GM18909 (cell line): ENCODE results near the gene GPC4.

Source experiments
- ATAC-seq: cut with Tn5 transposase; IDR thresholded peaks from one replicate; pipeline ENCODE4 v1.9.1; 2021; ENCODE audit warnings: mild to moderate bottlenecking; ENCODE audit not compliant: unreplicated experiment, poor library complexity

Gene GPC4

DNA sequence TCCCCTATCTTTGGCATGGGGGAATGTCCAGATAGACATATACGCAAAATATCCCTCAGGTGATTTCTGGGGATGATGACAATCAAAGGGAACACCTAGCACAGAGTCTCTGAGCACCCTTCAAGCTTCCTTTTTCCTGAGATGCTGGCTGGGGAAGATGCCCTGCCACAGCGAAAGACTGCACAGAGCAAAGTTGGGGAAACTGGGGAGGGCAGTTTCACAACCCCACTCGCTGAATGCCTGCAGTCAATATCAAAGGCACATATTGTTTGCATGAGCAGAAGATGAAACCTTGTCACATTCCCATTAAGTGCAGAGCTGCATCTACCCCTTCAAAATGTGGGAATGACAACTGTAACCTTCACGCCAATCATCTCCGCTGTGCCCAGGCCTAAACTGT lies 2.6 kb downstream of the GPC4 start:
- ATAC-seq = no peak

DNA sequence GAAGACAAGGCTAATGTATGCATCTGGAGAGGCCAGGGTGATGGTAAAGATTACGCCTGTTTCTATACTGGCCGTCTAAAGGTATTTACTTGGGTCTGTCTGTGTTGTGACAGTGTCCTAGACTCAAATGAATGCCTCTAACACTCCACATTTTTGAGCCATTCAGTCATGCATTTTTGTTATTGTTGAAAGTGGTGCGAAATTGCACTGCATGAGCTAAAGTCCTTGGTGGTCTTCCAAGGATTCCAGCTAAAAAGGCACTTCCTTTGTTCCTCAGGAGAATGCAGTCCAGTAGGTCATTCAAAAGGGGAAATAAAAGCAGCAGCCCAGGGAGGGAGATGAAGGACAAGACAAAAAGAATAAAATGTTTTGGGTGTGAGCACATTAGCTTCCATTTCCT lies 3.0 kb downstream of the GPC4 start:
- ATAC-seq = no peak

DNA sequence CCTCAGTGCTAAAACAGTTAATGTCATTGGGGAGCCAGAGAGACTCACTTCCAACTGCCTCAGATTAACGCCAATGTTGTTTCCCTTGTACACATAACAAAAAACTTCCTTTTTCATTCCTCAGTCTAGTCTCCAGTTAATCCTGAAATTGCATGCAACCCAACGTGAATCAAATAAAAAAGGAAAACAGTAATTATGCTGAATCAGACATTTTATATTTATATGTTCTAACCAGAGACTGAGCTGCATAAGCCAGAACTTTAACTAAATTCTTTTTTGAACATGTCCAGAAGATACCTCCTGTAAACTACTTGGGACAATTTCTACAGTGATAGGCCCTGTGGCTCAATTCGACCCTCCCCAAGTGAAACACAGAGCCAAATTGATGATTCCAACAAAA lies 4.7 kb downstream of the GPC4 start:
- ATAC-seq = no peak

DNA sequence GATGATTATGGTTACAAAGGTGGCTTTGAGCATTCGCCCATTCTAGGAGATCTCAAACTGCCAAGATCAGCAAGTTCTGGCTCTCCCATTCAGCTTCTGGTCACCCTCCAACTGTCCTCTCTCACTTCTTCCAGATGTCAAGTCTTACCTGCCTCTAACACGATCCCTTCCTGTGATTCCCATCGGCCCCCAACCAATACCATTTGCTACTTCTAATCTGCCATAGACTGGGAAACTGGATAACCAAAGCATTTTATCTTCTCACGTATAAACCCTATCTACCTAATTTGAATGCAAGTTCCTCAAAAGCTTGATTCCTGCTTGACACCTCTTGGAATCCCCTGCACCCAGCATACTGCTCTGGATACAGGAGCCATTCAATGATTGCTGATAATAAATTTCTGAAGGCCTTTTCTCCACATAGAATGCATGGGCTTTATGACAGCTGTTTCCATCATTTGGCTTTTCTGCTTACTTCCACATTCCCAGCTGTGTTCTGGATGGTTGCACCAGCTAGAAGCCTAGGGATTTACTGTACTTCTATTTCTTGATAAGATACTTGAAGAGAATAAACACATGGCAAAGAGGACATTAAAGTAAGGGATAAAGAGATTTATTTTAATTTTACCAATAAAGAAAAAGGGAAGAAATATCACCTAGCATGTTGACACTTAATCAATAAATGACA lies 9.6 kb downstream of the GPC4 start:
- no peak for ATAC-seq

DNA sequence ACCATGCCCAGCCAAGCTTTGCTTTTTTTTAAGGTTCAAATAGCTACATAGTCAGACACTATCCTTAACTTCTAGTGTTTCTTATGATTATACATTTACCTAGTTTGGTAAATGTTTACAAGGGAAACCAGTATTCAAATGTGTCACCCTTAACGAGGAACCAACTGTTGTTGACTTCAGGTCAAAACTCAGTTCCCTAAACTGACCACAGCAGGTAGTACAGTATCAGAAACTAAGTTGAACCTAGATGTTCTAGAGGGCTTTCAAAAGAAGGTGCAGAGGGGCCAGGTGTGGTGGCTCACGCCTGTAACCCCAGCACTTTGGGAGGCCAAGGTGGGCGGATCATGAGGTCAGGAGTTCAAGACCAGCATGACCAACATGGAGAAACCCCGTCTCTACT lies 11.3 kb downstream of the GPC4 start:
- ATAC-seq = no peak

DNA sequence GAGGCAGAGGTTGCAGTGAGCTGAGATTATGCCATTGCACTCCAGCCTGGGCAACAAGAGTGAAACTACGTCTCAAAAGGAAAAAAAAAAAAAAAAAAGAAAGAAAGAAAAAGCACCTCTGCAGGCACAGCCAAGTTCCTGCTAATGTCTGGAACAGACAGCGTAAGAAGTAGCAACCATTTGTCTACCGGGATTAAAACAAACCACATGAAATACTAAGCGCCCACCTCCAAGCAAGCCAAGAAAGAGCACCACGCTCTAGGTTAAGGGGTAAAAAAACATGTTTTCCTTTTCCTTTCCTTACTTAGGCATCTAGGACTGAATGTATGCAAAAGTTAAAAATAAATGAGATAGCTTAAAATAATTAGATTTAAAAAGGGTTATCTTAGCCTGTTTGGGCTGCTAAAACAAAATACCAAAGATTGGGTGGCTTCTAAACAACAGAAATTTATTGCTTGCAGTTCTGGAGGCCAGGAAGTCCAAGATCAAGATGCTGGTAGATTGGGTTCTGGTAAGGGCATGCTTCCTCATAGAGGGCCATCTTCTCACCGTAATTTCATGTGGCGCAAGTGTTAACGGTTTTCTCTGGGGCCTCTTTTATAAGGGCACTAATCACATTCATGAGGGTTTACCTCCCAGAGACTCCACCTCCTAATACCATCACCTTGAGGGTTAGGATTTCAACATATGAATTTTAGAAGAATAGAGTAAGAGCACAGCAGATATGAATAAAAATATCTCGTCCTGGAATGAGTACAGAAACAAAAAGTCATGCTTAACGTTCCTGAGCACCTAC lies 12.3 kb downstream of the GPC4 start:
- ATAC-seq = no peak

DNA sequence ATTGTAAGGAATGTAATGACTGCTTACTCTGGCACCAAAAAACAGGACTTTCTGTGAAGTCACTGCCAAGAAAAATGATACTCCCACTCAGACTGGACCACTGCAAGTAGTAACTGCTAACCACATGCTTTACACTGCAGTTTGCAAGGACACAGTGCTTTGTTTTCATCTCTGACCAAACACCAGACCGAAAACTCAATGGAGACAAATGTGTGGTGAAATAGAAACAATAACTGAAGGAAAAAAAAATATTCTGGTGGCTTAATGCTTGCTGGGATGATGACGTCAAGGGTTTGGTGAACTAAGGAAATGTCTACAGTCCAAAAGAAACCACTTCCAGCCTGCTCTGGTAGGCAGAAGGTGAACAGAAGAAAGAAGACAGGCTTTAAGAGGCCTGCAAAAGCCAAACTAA lies 13.2 kb downstream of the GPC4 start:
- ATAC-seq = no peak

DNA sequence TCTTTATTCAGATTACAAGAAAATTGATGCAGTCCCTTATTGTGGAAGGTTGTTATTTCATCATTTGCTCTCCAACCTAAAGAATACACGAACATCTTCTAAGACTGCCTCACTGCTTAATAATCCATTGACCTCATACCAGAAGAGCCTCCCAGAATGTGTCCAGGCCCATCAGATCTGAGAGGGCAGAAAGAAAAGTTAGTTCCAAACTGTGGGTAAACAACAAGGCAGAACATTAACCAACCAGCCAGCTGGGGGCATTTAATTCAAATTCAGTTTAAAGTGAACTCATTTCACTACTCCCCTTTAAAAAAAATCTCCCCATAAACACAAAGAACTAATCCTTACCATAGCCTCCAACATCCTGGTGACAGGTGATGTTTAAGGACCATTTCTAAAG lies 13.8 kb downstream of the GPC4 start:
- no peak for ATAC-seq

DNA sequence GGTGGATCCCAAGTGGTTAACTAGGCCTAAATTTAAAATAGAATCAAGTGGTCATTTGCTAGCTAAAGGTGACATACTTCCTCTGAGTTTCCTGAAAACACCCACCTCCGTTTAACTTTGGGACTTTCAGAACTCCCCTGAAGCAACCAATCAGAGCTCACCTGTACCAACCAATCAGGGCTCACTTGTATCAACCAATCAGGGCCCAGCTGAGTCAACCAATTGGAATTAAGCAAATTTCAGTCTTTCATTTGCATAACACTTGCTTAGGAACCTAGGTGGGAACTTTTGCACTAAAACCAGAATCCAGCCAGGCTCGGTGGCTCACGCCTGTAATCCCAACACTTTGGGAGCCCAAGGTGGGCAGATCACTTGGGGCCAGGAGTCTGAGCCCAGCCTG lies 15.9 kb downstream of the GPC4 start:
- no peak for ATAC-seq

DNA sequence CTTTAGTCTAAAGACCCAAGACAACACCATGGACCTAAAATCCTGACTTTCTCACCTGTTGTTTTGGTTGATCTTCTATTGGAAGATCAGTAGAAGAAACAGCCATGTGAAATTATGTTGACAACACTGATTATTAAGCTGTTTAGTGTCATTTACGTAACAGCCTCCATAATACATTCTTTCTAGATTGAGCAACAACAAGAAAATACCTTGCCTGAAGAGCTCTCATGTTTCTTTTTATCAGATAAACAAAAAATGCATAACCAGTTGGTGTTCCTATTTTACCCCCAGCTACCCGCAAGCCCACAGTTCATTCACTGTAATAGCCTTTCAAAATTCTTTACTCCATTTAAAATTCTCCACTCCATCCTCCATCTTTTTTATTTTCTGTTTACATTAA lies 20.5 kb downstream of the GPC4 start:
- no peak for ATAC-seq

DNA sequence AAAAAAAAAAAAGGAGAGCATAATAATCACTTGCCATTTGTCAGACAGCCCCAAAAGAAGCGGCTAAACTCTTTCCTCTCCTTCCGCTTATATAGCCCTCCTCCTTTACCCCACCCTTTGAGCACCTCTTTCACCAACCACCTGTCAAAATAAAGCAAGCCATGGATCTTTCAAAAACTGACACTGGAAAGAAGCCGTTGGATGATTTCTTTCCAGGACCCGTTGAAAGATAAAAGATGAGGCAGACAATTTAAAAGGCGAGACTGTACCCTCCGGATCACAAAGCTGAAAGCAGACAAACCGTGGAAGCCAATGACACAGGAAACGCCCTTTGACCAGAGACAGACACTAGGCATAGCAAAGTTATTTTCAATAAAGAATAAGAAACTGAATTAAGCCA lies 22.6 kb downstream of the GPC4 start:
- ATAC-seq = no peak

DNA sequence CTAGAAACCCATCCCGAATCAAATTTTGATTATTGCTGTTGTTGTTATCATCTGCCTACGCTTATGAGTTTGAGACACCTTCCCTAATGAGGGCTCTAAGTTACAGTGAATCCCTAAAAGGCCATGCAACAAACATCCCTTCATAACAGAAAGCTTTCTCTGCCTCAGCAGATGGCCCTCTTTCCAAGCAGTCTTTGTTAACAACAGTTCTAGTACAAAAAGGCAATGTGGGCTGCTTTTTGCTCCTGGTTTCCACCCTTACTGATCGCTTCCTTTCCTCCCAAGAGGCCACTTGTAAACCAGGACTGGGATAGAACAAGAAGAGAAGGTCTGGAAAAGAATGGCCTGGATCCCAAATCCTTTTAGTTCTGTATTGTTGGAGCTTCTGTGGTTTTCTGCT lies 24.2 kb downstream of the GPC4 start:
- ATAC-seq = no peak

DNA sequence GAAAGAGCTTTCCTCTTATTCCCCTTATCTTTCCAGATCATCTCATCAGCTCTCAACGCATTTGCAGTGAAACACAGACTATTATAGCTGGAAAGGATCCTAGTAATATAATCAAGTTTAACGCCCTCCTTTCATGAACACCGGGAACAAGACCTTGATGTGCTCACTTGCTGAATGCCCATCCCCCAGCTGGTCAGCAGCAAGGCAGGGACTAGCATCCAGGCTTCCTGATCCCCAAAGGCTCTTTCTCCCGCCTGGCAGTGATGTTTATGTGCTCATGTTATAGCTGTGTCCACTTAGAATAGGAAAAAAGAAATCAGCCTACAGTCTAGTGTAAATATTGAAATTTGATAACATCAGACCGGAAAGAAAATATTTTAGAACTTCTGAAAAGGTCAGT lies 24.6 kb downstream of the GPC4 start:
- ATAC-seq = no peak

DNA sequence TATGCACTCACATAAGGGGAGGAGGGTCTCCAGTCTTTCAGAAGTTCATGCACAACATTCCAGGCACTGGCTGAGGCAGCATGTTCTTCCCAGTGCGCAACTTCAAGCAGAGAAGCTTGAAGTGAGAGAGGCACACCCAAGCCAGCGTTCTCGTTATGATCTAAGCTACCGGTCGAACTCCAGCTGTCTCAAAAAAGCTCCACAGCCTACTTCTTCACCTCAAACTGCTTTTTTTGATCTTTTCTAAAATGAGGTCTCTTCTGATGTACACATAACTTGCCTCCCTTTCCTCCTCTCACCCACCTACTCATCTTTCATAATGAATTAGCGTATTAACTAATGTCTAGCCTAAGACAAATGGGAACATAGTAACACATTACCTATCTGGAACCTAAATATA lies 25.3 kb downstream of the GPC4 start:
- no peak for ATAC-seq

DNA sequence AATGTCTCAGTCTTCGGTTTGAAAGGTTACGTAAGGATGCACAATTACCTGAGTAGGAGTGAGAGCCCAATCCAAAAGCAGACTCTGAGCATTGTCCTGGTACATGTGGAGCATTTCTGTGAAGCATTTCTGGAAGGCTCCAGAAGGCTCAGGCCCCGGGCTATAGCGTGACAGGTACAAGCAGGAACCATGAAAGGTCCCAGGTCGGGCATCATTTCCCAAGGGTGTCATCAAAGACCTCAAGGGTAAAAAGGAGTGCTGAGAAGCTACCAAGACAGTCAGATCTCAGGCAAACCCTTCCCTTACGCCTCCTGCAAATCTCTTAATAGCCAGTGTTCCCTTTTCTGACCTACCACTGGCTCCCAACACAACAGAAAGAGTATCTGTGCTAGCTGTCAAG lies 30.8 kb downstream of the GPC4 start:
- ATAC-seq = no peak

DNA sequence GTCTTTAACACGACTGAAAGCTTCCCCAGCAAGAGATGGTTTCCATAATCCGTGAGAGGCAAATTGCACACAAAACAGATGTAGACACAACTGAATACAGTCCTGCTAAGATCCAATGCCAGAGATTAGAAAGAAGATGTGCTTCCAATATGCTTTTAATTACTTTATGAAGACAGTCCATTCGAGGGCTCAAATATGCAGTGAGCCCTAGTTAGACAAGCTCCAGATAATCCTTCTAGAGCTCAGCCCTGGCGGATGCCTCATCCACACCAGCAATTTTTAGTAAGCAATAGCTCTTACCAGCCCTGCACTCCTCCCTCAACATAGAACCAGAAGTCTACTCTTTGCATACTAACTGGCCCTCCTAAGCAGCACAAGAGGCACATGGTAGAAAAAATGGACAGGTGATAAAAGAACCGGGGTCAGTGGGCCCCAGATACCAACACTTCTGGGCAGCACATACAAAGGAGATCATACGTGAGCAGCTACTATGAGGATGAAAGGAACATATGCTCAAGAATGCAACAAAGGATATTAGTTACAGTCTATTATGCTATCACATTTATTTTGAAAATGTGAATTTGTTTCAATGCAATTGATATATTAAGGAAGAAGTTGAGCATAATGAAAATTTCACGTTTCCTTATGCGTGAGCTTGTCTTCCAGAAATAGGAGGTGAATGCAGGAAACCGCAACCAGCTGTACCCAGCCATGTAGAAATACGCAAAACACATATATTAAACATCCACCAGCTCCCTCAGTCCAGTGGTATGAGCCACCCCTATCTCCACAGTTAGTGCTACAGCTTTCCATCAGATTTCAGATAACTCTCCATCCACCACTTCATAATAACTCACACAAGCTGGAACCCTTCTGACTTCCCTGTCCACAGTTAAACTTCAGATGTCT lies 34.3 kb downstream of the GPC4 start:
- ATAC-seq = no peak

DNA sequence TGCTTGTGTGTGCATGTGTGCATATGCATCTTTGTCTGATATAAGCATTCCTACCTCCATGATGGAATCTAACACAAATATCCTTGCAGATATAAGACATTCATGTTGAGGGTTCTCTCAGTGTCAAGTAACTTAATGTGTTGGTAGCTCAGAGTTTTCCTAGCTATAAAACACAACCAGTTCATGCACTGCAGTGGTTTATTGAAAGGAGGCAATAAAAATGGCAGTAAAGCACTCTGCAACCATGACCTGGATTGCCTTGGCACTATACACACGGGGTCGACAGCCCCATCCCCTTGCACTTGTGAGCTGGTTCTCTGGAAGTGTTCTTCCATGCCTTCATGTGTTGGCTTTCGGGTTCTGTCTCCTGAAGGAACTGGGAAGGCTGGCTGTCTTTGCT lies 38.9 kb downstream of the GPC4 start:
- no peak for ATAC-seq

DNA sequence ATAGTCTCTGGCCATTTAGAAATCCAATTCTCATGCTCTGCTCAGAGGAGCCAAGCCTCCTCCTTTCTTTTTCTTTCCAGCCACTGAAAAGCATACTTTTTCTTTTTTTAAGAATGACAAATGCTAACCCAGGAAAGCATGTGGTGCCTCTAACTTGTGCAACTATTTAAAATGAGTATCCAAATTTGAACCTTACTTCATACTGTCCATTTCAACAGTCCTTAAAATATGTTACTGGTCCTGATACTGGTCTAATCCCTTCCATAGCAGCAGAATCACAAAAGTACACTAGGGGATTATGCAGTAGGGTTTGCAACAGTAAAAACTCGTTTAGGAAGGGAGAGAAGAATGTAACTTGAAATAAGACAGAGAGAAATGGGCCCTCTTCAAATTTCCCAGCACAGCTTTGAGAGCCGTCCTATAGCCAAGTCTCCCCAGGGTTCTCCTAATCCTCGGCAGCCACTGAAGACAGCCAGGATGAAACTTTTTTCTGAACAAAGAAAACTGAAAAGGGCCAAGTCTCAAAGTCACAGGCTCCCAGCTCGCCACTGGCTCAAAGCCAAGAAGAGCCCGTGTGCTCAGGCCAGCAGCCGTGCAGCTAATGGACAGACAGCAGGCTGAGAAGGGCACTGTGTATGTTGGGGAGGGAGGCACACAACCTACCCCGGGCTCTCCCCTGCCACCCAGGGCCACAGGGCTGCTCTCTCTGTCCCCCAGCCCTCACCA lies 39.5 kb downstream of the GPC4 start:
- ATAC-seq = no peak

DNA sequence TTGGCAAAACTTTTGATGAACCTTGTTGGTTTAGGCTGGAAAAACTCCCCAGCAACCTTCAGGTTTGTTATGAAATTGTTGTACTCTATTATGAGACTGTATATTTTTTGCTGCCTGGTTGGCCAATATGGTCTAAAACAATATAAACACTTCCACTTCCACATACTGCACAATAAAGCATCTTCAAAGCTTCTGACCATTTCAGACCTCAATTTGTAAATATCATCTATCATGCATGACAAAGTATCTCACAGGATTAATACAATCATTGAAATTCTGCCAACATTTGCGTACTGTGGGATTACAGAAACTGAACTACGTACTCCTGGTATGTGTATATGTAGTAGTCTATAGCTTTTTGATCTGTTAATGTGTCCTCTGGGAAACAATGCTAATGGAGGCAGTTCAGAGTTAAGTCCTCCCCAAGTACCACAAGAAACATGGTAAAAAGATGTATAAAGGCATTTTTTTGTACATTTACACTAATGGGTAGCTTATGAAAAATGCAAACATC lies 40.4 kb downstream of the GPC4 start:
- no peak for ATAC-seq

DNA sequence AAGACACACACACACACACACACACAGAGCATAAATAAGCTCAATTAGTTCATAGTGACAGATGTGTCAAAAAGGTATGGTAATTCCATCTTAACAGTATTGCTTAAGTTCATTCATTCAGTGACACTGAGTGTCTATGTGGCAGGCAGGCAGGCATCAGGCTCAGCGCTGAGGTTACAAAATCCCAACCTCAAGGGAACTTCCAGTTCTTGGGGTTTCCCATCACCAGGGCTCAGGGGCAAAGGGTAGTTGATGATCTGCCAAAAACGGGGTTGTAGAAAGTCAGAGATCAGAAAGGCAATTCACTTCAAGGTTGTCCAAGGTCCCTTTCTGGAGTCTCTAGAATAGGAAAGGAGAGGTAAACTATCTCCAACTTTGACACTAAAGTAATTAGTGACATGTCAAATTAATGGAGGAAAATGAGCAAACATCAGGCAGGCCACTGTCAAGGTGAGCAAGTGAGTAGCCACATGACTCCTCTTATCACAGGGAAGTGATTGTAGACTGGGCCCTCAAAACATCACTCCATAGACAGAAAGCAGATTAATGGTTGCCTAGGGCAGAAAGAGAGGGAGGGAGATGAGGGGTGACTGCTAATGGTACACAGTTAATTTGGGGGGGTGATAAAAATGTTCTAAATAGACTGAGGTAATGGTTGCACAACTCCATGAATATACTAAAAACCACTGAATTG lies 41.8 kb downstream of the GPC4 start:
- no peak for ATAC-seq
